NCI-H1930 (cell line): ENCODE data around the gene SMCO4.
"Not testable (repeated sequence)": the region's sequence is repeated elsewhere in the genome, so short reads cannot be mapped to it uniquely, and the experiment has no call there.

Source experiments
- DNase-seq, 2 experiments: peaks; one replicate each; lab custom pipeline; 2025; lab: John Stamatoyannopoulos, UW

Gene SMCO4

GRCh38 chr11:93560199-93560932, 17.2 kb upstream of the SMCO4 start:
- DNase-seq = no peak

- no peak for DNase-seq
Measured at GRCh38 chr11:93559681-93560080, 16.5 kb upstream of the SMCO4 start.

GRCh38 chr11:93552874-93553273, 9.7 kb upstream of the SMCO4 start:
- no peak for DNase-seq

GRCh38 chr11:93549976-93550375, 6.8 kb upstream of the SMCO4 start:
- DNase-seq = no peak

GRCh38 chr11:93548679-93549319, 5.6 kb upstream of the SMCO4 start:
- DNase-seq = no peak

GRCh38 chr11:93547773-93548172, 4.6 kb upstream of the SMCO4 start:
- DNase-seq = no peak

GRCh38 chr11:93547028-93547427, 3.8 kb upstream of the SMCO4 start:
- DNase-seq = no peak

- DNase-seq = no peak
Measured at GRCh38 chr11:93545566-93545965, 2.4 kb upstream of the SMCO4 start.

GRCh38 chr11:93542811-93543229, 371 bp downstream of the SMCO4 start:
- no peak for DNase-seq

GRCh38 chr11:93541884-93542810, 1.0 kb downstream of the SMCO4 start:
- no peak for DNase-seq

- DNase-seq = no peak
Measured at GRCh38 chr11:93540896-93541553, 2.2 kb downstream of the SMCO4 start.

GRCh38 chr11:93540337-93540736, 2.9 kb downstream of the SMCO4 start:
- no peak for DNase-seq

- DNase-seq = no peak
Measured at GRCh38 chr11:93537767-93538261, 5.4 kb downstream of the SMCO4 start.

GRCh38 chr11:93537049-93537448, 6.1 kb downstream of the SMCO4 start:
- no peak for DNase-seq

GRCh38 chr11:93536101-93536861, 6.9 kb downstream of the SMCO4 start:
- no peak for DNase-seq

GRCh38 chr11:93535578-93535977, 7.6 kb downstream of the SMCO4 start:
- DNase-seq = not testable (repeated sequence)

- DNase-seq = no peak
Measured at GRCh38 chr11:93532806-93533205, 10.4 kb downstream of the SMCO4 start.

- no peak for DNase-seq
Measured at GRCh38 chr11:93532281-93532789, 10.9 kb downstream of the SMCO4 start.

GRCh38 chr11:93530468-93530826, 12.7 kb downstream of the SMCO4 start:
- DNase-seq = no peak

- DNase-seq = no peak
Measured at GRCh38 chr11:93529707-93530467, 13.3 kb downstream of the SMCO4 start.
